Astrocyte of the cerebellum (primary cell): ENCODE data around the gene DIP2C.
"Not testable (repeated sequence)": the region's sequence is repeated elsewhere in the genome, so short reads cannot be mapped to it uniquely, and the experiment has no call there.

ENCODE experiments used
- DNase-seq: peaks from one replicate; pipeline ENCODE4 v3.0.0-alpha.2; 2011; ENCODE audit warnings: low read depth
- H3K4me3 ChIP-seq: 2 replicates; pipeline ENCODE4 v1.5.1; 2011; ENCODE audit warnings: mild to moderate bottlenecking, low read depth, low read length, moderate library complexity
- in situ Hi-C: cut with HindIII; loops from 2 replicates; pipeline ENCODE4 v1.10.0; 2017; ENCODE audit warnings: low sequenced_read_pairs
- TF ChIP-seq, protein P1 (sequence below): IDR thresholded peaks from 2 replicates; pipeline ENCODE4 v1.5.1; 2012; ENCODE audit warnings: low read length, low read depth, moderate library complexity, mild to moderate bottlenecking; ENCODE audit errors: missing control alignments

Gene DIP2C

DNA sequence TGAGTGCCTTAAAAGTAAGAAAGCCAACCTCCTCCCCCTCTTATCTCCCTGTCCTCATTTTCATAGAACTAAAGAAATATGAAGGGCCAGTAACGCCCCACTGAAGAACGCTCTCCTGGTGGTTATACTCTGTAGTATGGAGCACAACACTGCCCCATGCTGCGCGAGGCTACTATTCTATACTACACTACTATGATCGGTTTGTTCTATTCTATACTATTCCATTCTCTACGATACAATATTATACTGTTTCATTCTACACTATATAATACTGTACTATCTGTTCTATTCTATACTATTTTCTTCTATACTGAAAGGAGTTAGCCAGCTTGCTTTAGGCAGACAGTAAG, 34.8 kb downstream of the DIP2C start:
- DNase-seq, result no peak
- TF ChIP-seq, protein P1, sequence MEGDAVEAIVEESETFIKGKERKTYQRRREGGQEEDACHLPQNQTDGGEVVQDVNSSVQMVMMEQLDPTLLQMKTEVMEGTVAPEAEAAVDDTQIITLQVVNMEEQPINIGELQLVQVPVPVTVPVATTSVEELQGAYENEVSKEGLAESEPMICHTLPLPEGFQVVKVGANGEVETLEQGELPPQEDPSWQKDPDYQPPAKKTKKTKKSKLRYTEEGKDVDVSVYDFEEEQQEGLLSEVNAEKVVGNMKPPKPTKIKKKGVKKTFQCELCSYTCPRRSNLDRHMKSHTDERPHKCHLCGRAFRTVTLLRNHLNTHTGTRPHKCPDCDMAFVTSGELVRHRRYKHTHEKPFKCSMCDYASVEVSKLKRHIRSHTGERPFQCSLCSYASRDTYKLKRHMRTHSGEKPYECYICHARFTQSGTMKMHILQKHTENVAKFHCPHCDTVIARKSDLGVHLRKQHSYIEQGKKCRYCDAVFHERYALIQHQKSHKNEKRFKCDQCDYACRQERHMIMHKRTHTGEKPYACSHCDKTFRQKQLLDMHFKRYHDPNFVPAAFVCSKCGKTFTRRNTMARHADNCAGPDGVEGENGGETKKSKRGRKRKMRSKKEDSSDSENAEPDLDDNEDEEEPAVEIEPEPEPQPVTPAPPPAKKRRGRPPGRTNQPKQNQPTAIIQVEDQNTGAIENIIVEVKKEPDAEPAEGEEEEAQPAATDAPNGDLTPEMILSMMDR, result no peak
- no peak overlapping the region for H3K4me3 ChIP-seq
- in situ Hi-C loops, result loop anchor here (5.0 kb wide), 1 partner anchor 42 kb away; no protein-coding TSS in a partner anchor

DNA sequence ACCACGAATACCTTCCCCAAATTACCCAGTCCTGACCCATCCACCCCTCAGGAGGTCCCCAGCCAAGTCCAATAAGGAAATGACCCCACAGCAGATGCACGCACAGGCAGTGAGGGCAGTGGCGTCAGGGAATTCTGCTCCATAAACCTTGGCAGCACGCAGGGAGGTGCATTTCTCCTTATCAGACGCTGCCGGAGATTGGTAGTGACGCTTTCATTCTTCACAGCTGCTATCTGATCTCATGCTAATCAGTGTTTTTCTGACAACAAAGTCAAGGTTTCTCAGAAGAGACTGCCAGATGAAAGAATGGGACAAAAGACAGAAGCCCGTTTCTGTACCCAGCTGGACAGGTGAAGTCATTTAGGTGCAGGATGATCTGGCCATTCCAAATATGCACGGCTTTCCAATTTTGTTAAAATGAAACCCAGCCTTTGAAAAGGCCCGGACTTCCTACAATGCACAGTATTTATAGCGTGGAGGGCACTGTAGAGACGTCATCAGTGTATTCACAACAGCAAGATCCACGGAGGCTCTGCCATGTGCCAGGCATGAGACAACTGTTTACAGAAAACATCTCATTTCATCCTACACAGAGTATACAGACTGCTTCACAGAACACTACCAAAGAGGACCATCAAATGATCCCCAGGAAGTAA, 35.3 kb downstream of the DIP2C start:
- DNase-seq, result no peak
- TF ChIP-seq, protein P1, result no peak
- no peak overlapping the region for H3K4me3 ChIP-seq
- in situ Hi-C loops, result loop anchor here (5.0 kb wide), 1 partner anchor 42 kb away; no protein-coding TSS in a partner anchor

- H3K4me3 ChIP-seq, result not testable (repeated sequence)
- in situ Hi-C loops, result loop anchor here (5.0 kb wide), 1 partner anchor 41 kb away; no protein-coding TSS in a partner anchor
These were observed 36.5 kb downstream of the DIP2C start for GRCh38 chr10:652832-653459.

GRCh38 chr10:652233-652632, 37.2 kb downstream of the DIP2C start:
- TF ChIP-seq, protein P1, result no peak
- no peak overlapping the region for H3K4me3 ChIP-seq
- no peak for DNase-seq
- in situ Hi-C loops, result loop anchor here (5.0 kb wide), 1 partner anchor 40 kb away; no protein-coding TSS in a partner anchor

More at GRCh38 chr10:652832-653459, 36.5 kb downstream of the DIP2C start:
- DNase-seq, result not testable (repeated sequence)

DNA sequence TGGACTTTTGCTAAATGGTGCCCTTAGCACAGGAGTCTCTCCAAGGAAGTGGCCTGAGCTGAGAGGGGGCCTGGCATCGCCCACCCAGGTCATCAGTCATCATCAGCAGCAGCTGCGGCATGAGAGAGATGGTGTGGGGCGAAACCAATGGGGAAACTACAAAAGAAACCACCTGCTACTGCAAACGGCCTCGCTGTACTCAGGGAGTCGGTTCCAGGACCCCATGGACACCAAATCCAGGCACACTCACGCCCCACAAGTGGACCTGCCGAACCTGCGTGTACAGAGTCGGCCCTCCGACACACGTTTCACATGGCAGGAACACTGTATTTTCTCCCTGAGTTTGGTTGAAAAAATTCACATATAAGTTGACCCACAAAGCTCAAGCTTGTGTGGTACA, 37.8 kb downstream of the DIP2C start:
- no peak for DNase-seq
- H3K4me3 ChIP-seq, result no peak overlapping the region
- in situ Hi-C loops, result loop anchor here (5.0 kb wide), 1 partner anchor 39 kb away; no protein-coding TSS in a partner anchor
- TF ChIP-seq, protein P1, result no peak

DNA sequence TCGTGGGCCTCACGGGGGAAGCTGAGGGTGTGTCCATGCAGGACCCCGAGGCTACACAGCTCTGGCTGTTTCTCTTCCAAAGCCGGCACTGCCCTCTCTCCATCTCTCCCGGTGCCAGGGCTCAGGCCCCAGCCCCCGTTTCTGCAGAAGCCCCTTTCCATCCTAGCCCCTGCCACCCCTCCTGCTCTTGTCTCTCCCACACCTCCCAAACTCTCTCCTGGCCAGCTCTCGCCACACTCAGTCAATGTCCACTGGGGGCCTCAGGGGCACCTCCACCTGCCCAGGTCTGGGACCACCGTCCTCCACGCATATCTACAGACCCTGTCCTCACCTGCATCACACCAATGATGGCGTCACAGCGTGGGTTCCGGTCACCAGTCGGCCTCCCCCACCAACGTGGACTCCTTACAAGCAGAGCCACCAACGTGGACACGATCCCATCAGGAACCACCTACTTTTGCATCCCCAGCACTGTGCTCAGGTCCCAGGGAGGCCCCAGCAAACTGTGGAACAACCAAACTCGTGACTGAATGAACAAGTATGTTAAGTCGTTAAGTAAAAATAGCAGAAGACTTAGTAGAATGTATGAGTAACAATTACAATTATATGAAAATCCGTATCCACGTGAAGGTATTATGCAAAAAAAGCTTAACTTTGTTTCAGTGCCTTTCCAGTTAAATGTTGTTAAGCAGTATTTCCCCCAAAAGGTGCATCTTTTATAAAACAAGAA, 38.4 kb downstream of the DIP2C start:
- no peak for DNase-seq
- no peak overlapping the region for H3K4me3 ChIP-seq
- TF ChIP-seq, protein P1, result no peak
- in situ Hi-C loops, result loop anchor here (5.0 kb wide), 1 partner anchor 39 kb away; no protein-coding TSS in a partner anchor
